OCI-LY7 (cell line): Measurements from ENCODE around the gene CD109. TPM values are rescaled to one million over a fixed set of nuclear protein-coding genes. Genes with fewer than 3 reads are reported as not detected.

Source experiments
- BruUV-seq: library from RNA; stranded (reverse); fragments of 400-500 nt; replicated peaks from 2 replicates; lab custom pipeline; 2021; lab: Mats Ljungman, UMichigan
- CTCF ChIA-PET: fragments of 300-600 bp; sonication (Branson Sonifier 250); formaldehyde crosslinking; loops from one replicate; lab custom pipeline; 2022; ENCODE audit warnings: antibody characterized with exemption; ENCODE audit not compliant: unreplicated experiment; lab: Charles Lee
- POLR2A ChIA-PET: fragments of 300-600 bp; sonication (Branson Sonifier 250); formaldehyde crosslinking; loops from one replicate; lab custom pipeline; 2022; ENCODE audit warnings: antibody characterized with exemption; lab: Charles Lee
- DNase-seq: peaks from one replicate; pipeline ENCODE4 v3.0.0-alpha.2; 2015; ENCODE audit warnings: low spot score
- H2AFZ ChIP-seq: fragments of 200-600 bp; sonication (generic), shearing (Covaris generic); 2 replicates; pipeline ENCODE4 v1.6.1; 2014; ENCODE audit warnings: mild to moderate bottlenecking, antibody characterized with exemption, low read length, moderate library complexity
- H3K27ac ChIP-seq: fragments of 200-600 bp; sonication (generic); 2 replicates; pipeline ENCODE4 v1.5.1; 2014; ENCODE audit warnings: mixed run types, low read depth, mild to moderate bottlenecking, moderate library complexity, low read length, inconsistent platforms; ENCODE audit not compliant: poor library complexity, severe bottlenecking
- H3K36me3 ChIP-seq: fragments of 200-600 bp; sonication (generic); 2 replicates; pipeline ENCODE4 v1.6.1; 2014; ENCODE audit warnings: mild to moderate bottlenecking, antibody characterized with exemption, low read length, moderate library complexity, mixed read lengths; ENCODE audit not compliant: insufficient read depth
- H3K4me1 ChIP-seq: fragments of 200-600 bp; sonication (generic); 2 replicates; pipeline ENCODE4 v1.5.1; 2014; ENCODE audit warnings: mild to moderate bottlenecking, low read length; ENCODE audit not compliant: insufficient read depth, poor library complexity, severe bottlenecking
- H3K4me2 ChIP-seq: fragments of 200-600 bp; sonication (generic); 2 replicates; pipeline ENCODE4 v1.6.1; 2014; ENCODE audit warnings: mild to moderate bottlenecking, low read length
- H3K4me3 ChIP-seq: fragments of 200-600 bp; sonication (generic); 2 replicates; pipeline ENCODE4 v1.5.1; 2014; ENCODE audit warnings: mild to moderate bottlenecking, low read depth, low read length; ENCODE audit not compliant: poor library complexity, severe bottlenecking
- H3K79me2 ChIP-seq: fragments of 200-600 bp; sonication (generic); 2 replicates; pipeline ENCODE4 v1.6.1; 2016; ENCODE audit warnings: low read depth, mild to moderate bottlenecking, low read length, moderate library complexity, mixed read lengths; ENCODE audit not compliant: insufficient read depth
- H3K9me2 ChIP-seq: fragments of 200-600 bp; sonication (generic); 2 replicates; pipeline ENCODE4 v1.6.1; 2016; ENCODE audit warnings: mild to moderate bottlenecking, low read length, mixed read lengths; ENCODE audit not compliant: insufficient read depth
- H3K9me3 ChIP-seq: fragments of 200-600 bp; sonication (generic); 2 replicates; pipeline ENCODE4 v1.6.1; 2014; ENCODE audit warnings: mild to moderate bottlenecking, mixed run types, low read length, mixed read lengths
- H4K20me1 ChIP-seq: fragments of 200-600 bp; sonication (generic); 2 replicates; pipeline ENCODE4 v1.6.1; 2014; ENCODE audit warnings: mild to moderate bottlenecking, antibody characterized with exemption, low read length, moderate library complexity, mixed read lengths; ENCODE audit not compliant: insufficient read depth
- CTCF ChIP-seq: fragments of 200-600 bp; sonication (generic); conservative IDR thresholded peaks from 2 replicates; pipeline ENCODE4 v1.5.1; 2014; ENCODE audit warnings: mild to moderate bottlenecking, antibody characterized with exemption, low read length, moderate library complexity, mixed read lengths
- EZH2phosphoT487 ChIP-seq: fragments of 200-600 bp; sonication (generic); IDR thresholded peaks from 2 replicates; pipeline ENCODE4 v1.6.1; 2018; ENCODE audit warnings: low read depth, borderline replicate concordance, mild to moderate bottlenecking, mixed run types, antibody characterized with exemption, low read length, moderate library complexity, mixed read lengths
- intact Hi-C: fragments of 100-400 bp; cut with micrococcal nuclease; formaldehyde crosslinking; loops from one replicate; pipeline ENCODE4 v1.10.0; 2022; ENCODE audit not compliant: unreplicated experiment
- total RNA-seq, 2 experiments: library from RNA; depleted of rRNA in 1 of 2; stranded (reverse); fragments of >200 nt in 1 of 2; shearing (Covaris generic) in 1 of 2; gene quantifications; 2 replicates each; pipeline ENCODE4 v1.2.3, GENCODE V29; 2014 to 2022

The CD109 gene
- total RNA-seq, 2 experiments from 2014 or later = 0.08 TPM; not detected in 1

GRCh38 chr6:73732845-73733675, 37.1 kb downstream of the CD109 start:
- TF ChIP-seq EZH2phosphoT487 = no peak
- TF ChIP-seq CTCF = peak; percentile 94
- Histone ChIP-seq H3K4me1 (no peaks in the 10 kb centered on the region), H3K9me2 (no peaks in the 10 kb centered on the region), H3K36me3 (no peaks in the 10 kb centered on the region), H4K20me1 (no peaks in the 10 kb centered on the region), H3K4me3 (no peak overlapping the region), H3K9me3 (no peaks in the 10 kb centered on the region), H3K79me2 (no peaks in the 10 kb centered on the region), H2AFZ (0 out of 2 replicates have a peak overlapping the region, but pooled peaks have one; percentile 2), H3K4me2 (no peak overlapping the region), H3K27ac (no peak overlapping the region)
- BruUV-seq = no TSS peak
- intact Hi-C loops = loop anchor here (2.0 kb wide), 1 partner anchor 58 kb away; no protein-coding TSS in a partner anchor
- ChIA-PET POLR2A (interaction anchor here (0.6 kb wide), 1 partner anchor 480 kb away, joined by 4 read pairs; no protein-coding TSS in a partner anchor), CTCF (interaction anchor here (1.0 to 1.1 kb wide), 2 partner anchors 16 to 57 kb away, joined by 5 read pairs; no protein-coding TSS in a partner anchor)
- peak; percentile 70 for DNase-seq

GRCh38 chr6:73733791-73734190, 37.8 kb downstream of the CD109 start:
- Histone ChIP-seq H3K4me3 (no peak overlapping the region), H2AFZ (no peak overlapping the region), H3K9me3 (no peaks in the 10 kb centered on the region), H3K79me2 (no peaks in the 10 kb centered on the region), H4K20me1 (no peaks in the 10 kb centered on the region), H3K4me1 (no peaks in the 10 kb centered on the region), H3K9me2 (no peaks in the 10 kb centered on the region), H3K27ac (no peak overlapping the region), H3K36me3 (no peaks in the 10 kb centered on the region), H3K4me2 (no peak overlapping the region)
- BruUV-seq = no TSS peak
- DNase-seq = no peak
- POLR2A ChIA-PET = interaction anchor here (0.6 kb wide), 1 partner anchor 485 kb away, joined by 3 read pairs; no protein-coding TSS in a partner anchor
- intact Hi-C loops = loop anchor here (2.0 kb wide), 1 partner anchor 59 kb away; no protein-coding TSS in a partner anchor
- TF ChIP-seq EZH2phosphoT487 (no peak), CTCF (no peak)
- CTCF ChIA-PET = interaction anchor here (1.0 to 1.1 kb wide), 2 partner anchors 15 to 57 kb away, joined by 5 read pairs; no protein-coding TSS in a partner anchor
